Left renal cortex interstitium (tissue), 4 donors: ENCODE results near the gene OR10G8. TPM values are rescaled to one million over a fixed set of nuclear protein-coding genes. Genes with fewer than 3 reads are reported as not detected.
"Not testable (repeated sequence)": the region's sequence is repeated elsewhere in the genome, so short reads cannot be mapped to it uniquely, and the experiment has no call there.

Source experiments
- DNase-seq, 4 donors: peaks; one replicate each; pipeline ENCODE4 v3.0.0-alpha.2; 2013; ENCODE audit warnings: low read depth in 4 of 4, low spot score in 2 of 4, missing footprints in 1 of 4
- polyA plus RNA-seq, 4 donors: library from polyadenylated mRNA; unstranded; fragments of 120-200 nt; gene quantifications; one replicate each; pipeline ENCODE4 v1.2.1, GENCODE V29; 2013; ENCODE audit not compliant: insufficient read length in 4 of 4

OR10G8 gene, protein sequence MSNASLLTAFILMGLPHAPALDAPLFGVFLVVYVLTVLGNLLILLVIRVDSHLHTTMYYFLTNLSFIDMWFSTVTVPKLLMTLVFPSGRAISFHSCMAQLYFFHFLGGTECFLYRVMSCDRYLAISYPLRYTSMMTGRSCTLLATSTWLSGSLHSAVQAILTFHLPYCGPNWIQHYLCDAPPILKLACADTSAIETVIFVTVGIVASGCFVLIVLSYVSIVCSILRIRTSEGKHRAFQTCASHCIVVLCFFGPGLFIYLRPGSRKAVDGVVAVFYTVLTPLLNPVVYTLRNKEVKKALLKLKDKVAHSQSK
- polyA plus RNA-seq, result not detected

DNA sequence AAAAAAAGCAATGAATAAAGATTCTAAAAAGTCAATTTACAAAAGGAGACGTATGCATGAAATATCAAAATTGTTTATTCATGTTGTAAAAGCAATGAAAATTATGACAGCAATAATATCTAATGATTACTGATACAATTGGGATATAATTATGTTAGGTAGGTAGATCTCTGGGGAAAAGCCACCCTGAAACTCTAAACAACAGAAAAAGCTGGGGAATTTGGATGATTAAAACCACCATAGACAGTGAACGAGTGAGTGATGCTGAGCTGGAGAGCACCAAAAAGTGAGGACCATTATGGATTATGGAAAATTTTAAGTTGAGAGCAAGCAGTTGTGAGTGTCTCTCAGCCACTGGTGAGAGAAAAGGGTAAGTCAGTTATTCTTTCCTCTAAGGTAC, at the start of gene OR10G8:
OR10G8 (plus strand) TSS at position 301 of the 400 bp plus-strand sequence. CDS start 2,825 bp downstream, outside the sequence.
- DNase-seq, result no peak

DNA sequence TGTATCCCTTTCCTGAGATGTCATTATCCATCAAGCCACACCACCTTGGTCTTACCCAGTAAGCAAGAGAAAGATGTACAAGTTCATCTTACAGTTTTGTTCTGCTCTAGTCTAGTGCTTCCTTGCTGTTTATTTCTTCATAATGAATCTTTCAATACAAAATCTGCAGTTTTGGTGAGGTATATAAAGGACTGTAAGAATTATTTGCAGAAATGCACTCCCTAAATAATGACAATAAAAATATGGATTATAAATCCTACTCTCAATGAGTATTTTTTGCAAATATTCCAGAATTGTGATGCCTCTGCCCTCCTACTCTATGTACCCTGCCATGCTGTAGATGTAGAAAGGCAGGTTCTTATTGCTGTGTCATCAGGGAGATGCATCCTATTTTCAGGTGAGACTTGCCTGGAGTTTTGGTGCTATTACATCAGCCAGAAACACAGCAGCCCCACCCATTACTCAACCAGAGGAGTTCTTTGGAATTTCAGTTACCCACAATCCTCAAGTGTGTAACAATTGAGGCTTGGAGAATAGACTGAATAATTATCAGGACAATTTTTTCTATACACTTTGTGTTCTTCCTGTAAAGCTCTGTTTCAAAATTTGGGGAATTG, 48.8 kb upstream of the OR10G8 start, which contains the start of gene OR10S1:
OR10S1 (minus strand) TSS at position 51 of the 617 bp plus-strand sequence. CDS start 117 bp downstream, outside the sequence.
- DNase-seq, result no peak

DNA sequence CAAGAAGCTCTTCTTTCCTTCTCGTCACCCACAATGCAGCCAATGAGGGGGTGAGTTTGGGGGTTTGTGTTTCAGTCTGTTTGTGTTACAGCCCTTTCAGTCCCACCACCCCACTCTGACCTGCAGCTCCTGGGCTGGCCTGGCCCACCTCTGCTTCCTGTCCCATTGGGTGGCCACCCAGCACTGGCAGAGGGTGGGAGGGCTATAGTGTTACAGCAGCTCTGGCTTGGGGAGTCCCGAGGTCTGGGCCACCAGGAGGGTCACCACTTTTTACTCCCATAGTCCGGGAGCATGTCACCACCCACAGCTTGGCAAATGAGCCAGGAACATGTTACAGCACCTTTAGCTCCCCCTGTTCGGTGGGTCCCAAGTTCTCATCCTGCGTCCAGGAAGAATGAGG, 47.3 kb upstream of the OR10G8 start:
- no peak for DNase-seq

DNA sequence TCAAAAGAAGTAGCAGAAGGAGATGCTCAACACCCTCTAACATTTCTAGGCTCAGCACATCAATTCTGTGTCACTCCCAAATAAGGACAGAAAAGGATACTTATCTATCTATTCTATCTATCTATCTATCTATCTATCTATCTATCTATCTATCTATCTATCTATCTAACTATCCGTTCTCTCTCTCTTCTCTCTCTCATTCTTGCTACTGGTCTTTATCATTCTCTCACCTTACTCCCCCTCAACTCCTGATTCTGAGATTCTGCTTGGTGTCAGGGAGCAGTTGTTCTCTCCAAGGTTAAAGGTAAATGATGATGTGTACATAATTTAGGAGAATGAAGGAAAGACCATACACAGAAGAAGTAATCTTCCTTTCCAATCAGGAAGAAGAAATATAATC, 31.5 kb upstream of the OR10G8 start, which contains the start of gene OR10G6:
OR10G6 (minus strand) TSS at position 43 of the 400 bp plus-strand sequence; CDS start at position 43, 0 bp downstream.
- no peak for DNase-seq

DNA sequence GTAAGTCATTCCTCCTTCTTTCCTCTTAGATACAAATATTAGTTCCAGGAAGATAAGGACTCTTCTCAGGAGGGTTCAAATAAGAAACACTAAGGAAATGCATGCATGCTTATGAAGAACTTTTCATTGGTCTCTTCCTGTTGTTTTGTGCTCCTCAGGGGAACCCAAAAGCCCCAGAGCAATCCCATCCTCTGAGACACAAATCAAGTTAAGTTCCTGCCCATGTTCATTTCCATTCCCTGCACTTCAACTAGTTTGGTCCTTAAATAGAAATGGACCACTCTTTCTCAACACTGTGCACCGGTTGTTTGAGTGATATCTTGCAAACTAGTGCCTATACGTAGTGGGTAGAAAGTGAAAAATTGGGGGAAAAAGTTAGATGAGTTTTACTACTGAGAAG, 13.9 kb upstream of the OR10G8 start, which contains the start of gene OR10G4:
OR10G4 (plus strand) TSS at position 301 of the 400 bp plus-strand sequence. CDS start 2,578 bp downstream, outside the sequence.
- DNase-seq, result no peak

DNA sequence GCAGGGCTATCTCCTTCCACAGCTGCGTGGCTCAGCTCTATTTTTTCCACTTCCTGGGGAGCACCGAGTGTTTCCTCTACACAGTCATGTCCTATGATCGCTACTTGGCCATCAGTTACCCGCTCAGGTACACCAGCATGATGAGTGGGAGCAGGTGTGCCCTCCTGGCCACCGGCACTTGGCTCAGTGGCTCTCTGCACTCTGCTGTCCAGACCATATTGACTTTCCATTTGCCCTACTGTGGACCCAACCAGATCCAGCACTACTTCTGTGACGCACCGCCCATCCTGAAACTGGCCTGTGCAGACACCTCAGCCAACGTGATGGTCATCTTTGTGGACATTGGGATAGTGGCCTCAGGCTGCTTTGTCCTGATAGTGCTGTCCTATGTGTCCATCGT, 10.8 kb upstream of the OR10G8 start:
- not testable (repeated sequence) for DNase-seq

DNA sequence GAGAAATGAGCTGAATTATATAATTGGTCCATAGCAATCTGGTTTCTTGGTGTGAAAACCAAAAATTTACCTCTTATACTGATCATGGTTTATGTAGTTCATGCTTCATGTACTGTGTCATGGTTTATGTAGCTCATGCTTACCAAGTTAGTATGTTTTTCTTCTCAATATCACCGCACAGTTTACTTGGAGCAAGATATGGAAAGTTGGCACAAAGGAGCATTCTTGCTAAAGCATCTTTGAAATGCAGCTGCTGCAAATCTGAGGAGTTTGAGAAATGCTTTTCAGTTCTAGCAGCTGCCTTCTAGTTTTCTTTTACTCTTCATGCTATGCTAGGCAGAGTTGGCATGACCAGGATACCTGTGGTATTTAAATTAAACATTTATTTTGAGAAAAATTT, 10.1 kb downstream of the OR10G8 start:
- DNase-seq, result no peak

DNA sequence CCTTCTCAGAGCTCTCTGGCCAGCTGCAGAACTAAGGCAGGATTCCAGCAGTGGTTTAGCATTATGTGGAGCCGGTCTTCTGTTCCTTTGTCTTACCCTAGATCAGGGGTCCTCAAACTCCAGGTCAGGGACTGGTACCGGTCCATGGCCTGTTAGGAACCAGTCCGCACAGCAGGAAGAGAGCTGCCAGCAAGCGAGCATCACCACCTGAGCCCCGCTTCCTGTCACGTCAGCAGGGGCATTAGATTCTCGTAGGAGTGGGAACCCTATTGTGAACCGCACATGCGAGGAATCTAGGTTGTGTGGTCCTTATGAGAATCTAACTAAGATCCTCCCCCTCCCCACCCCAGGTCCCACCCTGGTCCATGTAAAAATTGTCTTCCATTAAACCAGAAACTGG, 13.0 kb downstream of the OR10G8 start:
- DNase-seq, result no peak

DNA sequence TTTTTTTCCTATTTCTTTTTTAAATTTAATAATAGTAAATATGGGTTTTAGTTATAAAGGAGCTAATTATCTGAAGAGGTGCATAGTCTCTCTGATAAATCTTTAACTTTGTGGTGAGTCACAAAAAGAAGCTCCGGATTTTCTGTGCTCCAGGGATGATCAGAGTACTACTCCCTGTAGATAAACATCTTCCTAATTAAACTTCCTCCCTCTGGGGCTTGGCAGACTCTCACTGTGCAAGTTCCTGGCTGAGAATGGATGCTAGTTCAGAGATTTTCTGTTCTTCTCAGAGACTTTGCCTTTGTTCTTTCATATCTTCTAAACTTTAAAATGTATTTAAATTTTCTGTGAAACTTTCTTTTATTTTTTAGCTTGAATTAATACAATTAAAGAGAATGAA, 14.7 kb downstream of the OR10G8 start, which contains the start of gene OR10G7:
OR10G7 (minus strand) TSS at position 72 of the 400 bp plus-strand sequence. CDS start 2,324 bp downstream, outside the sequence.
- no peak for DNase-seq

DNA sequence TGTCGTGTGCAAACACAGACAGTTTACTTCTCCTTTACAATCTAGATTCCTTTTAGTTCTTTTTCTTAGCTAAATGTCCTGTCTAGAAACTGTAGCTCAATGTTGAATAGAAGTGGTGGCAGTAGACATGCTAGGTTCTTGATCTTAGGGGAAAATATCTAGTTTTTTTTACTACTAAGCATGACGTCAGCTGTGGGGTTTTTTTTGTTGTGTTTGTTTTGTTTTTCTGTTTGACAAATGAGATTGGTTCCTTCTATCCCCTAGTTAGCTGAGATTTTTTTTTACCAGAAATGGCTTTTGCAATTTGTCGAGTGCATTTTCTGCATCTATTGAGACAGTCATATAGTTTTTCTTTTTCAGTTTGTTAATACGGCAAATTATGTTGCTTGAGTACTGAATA, 16.8 kb downstream of the OR10G8 start:
- no peak for DNase-seq

DNA sequence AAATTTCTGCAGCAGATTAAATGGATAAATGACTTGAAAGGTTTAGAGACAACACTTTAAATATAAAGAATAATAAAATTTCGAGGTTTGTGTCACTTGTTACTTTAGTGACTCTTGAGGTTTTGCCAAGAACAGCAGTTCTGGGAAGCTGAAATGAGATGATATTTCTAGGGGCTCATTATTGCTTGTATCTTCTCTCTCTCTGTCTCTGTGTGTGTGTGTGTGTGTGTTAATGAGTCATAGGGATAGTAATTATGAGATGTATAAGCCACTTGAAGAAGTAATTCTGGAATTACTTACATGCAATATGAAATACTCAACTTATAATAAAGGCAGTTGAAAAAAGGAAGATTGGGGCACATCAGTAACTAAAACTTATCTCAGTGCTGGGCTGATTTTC, 24.1 kb downstream of the OR10G8 start:
- DNase-seq, result no peak

DNA sequence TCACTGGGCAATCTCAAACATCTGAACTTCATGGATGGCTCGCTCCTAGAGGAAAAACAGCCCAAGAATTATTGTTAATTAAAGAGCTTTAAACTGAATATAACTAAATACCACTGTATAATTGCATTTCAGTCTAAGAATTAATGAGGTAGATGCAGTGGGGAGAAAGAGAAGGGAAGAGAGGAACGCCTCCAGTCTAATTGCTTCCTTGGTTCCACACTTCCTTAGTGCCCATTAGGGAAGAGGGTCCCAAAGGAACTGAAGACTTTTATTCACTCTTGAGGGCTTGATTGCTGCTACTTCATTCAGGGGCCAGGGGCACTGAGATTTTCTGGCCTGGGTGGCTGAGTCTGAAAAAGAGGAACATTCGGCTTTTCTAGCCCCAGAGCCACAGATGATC, 26.4 kb downstream of the OR10G8 start:
- no peak for DNase-seq

DNA sequence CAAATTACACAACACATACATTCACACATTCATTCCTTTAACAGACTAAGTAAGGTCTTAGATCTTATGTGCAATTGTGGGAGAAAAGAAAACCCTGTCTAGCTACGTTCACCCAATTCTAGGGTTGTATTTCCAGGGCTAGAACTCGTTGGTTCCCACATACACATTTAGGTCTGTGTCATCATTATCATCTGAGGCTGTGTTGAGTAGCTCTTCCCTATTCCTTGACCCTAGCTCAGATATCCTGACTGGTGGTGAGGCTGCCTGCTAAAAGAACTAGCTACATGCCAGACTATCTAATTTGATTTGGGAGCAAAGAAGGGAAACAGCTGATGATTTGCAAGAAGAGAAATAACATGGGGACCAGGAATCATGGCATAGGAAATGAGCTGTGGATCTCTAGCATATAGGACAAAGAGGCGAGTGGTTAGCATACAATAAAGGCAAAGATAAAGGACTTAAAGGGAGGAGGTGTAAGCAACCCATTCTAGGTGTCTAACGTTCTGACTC, 42.1 kb downstream of the OR10G8 start:
- DNase-seq, result no peak

DNA sequence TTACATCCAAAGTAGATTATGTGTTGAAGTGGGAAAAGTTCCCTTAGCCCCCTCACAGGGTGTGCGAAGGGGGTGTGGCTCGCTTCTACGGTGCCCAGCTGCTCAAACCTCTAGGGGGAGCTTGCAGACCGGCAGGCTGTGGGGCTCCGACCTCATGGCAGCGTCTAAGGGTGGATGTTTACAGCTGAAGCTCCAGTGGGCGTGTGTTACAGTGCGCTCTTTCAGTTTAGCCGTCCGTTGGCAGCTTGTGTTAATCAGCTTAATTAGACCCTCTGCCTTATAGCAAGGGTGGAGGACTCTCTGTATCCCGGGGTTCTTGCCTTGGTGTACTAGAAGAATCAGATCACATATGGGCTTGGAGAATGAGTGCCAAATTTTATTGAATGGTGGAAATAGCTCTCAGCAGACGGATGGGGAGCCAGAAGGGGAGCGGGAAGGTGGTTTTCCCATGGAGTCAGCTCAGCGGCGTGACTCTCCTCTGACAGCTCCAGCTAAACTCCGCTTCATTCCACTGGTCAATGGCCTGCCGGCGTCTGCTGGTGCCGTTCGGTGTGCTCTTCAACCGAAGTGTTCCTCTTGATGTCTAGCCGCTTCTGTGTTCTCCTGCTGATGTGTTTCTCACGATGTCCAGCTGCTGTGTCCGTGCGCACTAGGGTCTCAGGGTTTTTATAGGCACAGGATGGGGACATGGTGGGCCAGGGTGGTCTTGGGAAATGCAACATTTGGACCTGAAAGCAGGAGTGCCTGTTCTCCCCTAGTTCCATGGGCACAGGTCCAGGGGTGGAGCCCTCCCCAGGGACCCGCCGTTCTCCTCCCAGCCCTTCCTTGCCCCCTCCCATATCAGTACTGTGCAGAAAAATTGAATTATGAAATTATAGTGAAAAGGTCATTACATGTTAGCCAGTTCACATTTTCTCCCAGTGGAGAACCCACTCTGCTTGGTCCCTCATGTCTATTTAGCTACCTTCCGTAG, 43.1 kb downstream of the OR10G8 start:
- DNase-seq, result peak in 1 of 4 donors; percentile 29

DNA sequence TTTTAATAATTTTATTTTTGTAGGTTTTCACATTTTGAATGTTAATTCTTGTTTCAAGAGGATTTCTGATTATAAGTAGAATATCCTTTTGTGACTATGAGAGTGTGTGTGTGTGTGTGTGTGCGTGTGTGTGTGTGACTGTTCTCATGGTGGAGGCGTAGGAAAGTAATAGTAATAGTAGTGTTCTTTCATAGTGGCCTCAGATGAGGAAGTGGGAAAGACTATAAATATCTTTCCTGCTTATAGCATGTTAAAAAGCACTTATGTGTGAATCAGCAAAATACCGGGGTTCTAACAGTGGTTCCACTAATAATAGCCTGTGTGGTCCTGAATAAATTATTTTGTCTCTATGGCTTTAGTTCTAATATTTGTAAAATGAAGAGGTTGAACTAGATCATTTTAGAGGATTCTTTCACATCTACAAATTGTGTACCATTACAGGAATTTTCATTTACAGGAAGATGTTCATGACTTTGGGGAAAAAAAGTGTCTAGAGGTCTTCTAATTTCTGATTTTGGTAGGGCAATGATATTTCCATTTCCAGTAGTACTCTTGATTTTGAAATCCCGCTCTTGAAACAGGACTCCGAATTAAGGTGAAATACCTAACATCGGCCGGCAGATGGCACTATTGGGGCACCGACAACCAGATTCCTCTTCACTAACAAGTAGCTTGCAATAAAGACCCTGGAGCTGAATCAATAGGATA, 44.5 kb downstream of the OR10G8 start:
- peak in 2 of 4 donors; percentile 55 for DNase-seq

DNA sequence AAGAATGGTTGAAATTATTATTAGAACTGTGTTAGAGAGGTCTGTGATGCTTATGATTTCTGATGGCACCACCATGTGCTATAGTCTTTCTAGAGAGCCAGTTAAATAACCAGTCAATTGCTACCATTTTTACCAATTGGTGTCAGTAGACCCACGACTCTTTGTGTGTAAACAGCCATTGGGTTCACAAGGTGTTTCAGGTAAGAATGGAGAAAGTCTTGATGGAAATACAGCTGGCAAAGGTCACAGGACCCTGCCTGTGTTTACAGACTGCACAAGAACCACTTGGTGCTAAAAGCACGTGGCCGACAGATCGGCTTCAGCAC, 45.0 kb downstream of the OR10G8 start:
- DNase-seq, result no peak

DNA sequence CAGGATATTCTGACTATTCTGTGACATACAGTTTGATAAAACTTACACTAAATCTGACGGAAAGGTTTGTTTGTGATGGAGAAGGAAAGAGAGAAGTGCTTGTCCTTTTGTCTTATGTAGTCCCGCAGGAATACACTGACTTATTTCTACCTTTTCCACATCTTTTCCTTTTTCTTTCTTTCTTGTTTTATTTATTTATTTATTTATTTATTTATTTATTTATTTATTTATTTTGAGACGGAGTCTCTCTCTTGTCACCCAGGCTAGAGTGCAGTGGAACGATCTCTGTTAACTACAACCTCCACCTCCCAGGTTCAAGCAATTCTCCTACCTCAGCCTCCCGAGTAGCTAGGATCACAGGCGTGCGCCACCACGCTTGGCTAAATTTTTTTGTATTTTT, 45.5 kb downstream of the OR10G8 start:
- DNase-seq, result no peak

DNA sequence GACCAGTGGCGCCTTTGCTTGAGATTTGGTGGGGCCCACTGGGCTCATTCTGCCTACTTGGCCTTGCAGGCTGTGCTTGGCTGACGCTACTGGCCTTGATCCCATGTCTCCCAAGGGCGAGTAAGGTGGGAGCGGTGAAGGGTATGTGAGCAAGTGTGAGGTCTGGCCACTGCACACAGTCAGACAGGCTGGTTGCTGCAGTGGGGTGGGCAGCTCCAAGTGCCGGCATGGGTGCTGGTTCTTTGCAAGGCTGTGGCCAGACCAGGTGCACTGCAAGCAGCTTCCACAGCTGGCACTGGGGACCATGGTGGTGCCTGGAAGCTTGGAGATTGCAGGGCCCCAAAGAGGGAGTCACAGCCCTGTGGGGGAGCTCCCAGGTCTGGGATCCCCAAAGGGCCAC, 48.0 kb downstream of the OR10G8 start:
- DNase-seq, result no peak

DNA sequence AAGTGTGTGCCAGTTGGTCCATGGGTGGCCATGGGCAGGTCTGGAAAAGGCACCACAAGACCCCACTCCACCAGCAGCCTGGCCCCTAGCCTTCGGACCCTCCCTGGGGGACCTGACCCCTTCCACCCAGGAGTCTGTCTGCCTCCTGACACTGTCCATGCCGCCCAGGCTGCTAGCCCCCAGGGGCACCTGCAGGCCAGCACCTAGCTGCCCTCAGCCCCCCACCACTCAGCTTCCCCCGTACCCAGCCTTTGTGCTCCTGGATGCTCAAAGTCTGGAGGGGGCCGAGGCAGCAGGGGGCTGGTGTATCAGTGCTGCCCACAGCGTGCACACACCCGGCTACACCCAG, 48.9 kb downstream of the OR10G8 start:
- no peak for DNase-seq
